AG04449 (cell line): ENCODE results near the gene DNAI1.
"Not testable (repeated sequence)": the region's sequence is repeated elsewhere in the genome, so short reads cannot be mapped to it uniquely, and the experiment has no call there.

Source experiments
- CTCF ChIA-PET: fragments of 350-600 bp; formaldehyde crosslinking; extraction: SDS; loops from one replicate; lab custom pipeline; 2021; ENCODE audit warnings: antibody characterized with exemption; lab: Yijun Ruan, JAX
- POLR2A ChIA-PET: fragments of 400-600, 350-600 bp; formaldehyde crosslinking; extraction: SDS; loops from one replicate; lab custom pipeline; 2020; ENCODE audit warnings: antibody characterized with exemption, inconsistent platforms; lab: Yijun Ruan, JAX
- DNase-seq: peaks from one replicate; pipeline ENCODE4 v3.0.0-alpha.2; 2010; ENCODE audit warnings: low read depth, low spot score
- H3K4me3 ChIP-seq: 2 replicates; pipeline ENCODE4 v1.5.1; 2011; ENCODE audit warnings: low read depth, mild to moderate bottlenecking, control low read depth, low read length
- TF ChIP-seq, protein P1 (sequence below): IDR thresholded peaks from one replicate; pipeline ENCODE4 v1.5.1; 2011; ENCODE audit warnings: mild to moderate bottlenecking, moderate library complexity, low read length, control low read depth, inconsistent platforms; ENCODE audit not compliant: insufficient read depth; ENCODE audit errors: missing control alignments

Gene DNAI1

DNA sequence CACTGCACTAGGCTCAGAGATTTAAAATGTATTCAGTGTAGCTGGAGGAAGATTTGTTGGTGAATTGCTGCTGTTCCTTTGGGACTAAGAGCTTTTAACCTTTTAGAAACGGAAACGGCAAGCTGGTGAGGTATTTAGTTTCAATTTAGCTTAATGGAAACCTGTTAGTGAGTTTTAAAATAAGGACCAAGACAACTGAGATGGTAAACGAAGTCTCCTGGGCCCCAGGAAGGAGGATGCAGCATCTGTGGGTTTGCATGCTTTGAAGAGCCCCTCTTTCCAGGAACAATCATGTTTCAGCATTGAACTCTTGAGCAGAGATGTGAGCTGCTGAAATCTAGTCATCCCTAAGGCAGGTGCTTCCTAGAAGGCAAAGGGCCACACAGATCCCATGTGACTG, 16.5 kb downstream of the DNAI1 start:
- POLR2A ChIA-PET, result no interaction called here

DNA sequence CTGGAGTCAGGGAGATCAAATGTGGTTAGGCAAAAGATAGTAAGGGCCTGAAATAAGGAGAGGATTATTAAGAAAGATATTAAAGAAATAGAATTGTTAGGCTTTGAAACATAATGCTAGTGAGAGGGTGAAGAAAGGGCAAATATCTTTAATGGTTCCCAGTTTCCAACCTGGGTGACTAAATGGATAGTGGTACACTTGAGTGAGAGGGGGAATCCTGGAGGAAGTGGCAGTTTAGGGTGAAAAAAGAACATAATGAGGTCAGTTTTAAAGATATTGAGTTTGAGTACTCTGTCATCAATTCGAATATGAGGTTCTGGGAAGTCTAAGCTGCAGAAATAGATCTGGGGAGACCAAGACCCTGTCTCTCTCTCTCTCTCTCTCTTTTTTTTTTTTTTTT, 18.9 kb downstream of the DNAI1 start:
- CTCF ChIA-PET, result interaction anchor here (5.0 kb wide), 1 partner anchor 24 kb away, joined by 26 read pairs; no protein-coding TSS in a partner anchor
- TF ChIP-seq, protein P1, sequence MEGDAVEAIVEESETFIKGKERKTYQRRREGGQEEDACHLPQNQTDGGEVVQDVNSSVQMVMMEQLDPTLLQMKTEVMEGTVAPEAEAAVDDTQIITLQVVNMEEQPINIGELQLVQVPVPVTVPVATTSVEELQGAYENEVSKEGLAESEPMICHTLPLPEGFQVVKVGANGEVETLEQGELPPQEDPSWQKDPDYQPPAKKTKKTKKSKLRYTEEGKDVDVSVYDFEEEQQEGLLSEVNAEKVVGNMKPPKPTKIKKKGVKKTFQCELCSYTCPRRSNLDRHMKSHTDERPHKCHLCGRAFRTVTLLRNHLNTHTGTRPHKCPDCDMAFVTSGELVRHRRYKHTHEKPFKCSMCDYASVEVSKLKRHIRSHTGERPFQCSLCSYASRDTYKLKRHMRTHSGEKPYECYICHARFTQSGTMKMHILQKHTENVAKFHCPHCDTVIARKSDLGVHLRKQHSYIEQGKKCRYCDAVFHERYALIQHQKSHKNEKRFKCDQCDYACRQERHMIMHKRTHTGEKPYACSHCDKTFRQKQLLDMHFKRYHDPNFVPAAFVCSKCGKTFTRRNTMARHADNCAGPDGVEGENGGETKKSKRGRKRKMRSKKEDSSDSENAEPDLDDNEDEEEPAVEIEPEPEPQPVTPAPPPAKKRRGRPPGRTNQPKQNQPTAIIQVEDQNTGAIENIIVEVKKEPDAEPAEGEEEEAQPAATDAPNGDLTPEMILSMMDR, result no peak
- no peak for DNase-seq
- POLR2A ChIA-PET, result no interaction called here
- H3K4me3 ChIP-seq, result no peak overlapping the region

More for the DNA sequence above, 16.5 kb downstream of the DNAI1 start:
- H3K4me3 ChIP-seq, result no peak overlapping the region
- DNase-seq, result no peak
- TF ChIP-seq, protein P1, result no peak
- CTCF ChIA-PET, result interaction anchor here (1.2 to 5.0 kb wide), 3 partner anchors 26 to 116 kb away, joined by 3 to 26 read pairs (median 6); no protein-coding TSS in a partner anchor

DNA sequence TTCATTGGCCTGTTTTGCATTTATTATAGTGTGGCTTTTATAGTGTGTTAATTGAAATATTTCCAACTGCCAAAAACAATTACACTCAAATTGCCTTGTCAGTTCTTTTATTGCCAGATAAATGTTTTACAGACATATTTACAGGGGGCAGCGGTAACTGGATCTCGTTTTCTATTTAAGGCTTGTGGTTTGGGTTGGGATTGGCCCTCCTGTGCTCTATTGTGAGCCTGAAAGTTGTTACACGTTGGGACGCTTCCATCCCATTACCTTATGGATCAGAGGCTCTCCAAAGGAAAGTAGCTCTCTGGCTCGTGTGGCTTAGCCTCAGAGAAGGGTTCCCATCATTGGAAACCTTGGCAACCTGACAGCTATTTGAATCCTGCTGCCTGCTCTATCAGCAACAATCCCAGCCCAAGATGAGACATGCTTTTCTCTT, 20.8 kb downstream of the DNAI1 start:
- ChIA-PET POLR2A (no interaction called here), CTCF (interaction anchor here (0.7 to 2.2 kb wide), 2 partner anchors 16 to 21 kb away, joined by 3 to 10 read pairs; no protein-coding TSS in a partner anchor)
- TF ChIP-seq, protein P1, result no peak
- no peak for DNase-seq
- H3K4me3 ChIP-seq, result no peak overlapping the region

DNA sequence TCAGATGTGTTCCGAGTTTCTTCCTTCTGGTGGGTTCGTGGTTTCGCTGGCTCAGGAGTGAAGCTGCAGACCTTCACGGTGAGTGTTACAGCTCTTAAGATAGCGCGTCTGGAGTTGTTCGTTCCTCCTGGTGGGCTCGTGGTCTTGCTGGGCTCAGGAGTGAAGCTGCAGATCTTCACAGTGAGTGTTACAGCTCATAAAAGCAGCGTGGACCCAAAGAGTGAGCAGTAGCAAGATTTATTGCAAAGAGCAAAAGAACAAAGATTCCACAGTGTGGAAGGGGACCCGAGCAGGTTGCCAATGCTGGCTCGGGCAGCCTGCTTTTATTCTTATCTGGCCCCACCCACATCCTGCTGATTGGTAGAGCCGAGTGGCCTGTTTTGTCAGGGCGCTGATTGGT, 23.0 kb downstream of the DNAI1 start:
- DNase-seq, POLR2A ChIA-PET, CTCF ChIA-PET, H3K4me3 ChIP-seq: not testable (repeated sequence)

DNA sequence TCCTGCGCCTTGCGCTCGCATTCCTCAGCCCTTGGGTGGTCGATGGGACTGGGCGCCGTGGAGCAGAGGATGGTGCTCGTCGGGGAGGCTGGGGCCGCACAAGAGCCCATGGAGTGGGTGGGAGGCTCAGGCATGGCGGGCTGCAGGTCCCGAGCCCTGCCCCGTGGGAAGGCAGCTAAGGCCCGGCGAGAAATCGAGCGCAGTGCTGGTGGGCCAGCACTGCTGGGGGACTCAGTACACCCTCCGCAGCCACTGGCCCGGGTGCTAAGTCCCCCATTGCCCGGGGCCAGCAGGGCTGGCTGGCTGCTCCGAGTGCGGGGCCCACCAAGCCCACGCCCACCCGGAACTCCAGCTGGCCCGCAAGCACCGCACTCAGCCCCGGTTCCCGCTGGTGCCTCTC, 24.1 kb downstream of the DNAI1 start:
- H3K4me3 ChIP-seq, CTCF ChIA-PET, POLR2A ChIA-PET, DNase-seq: not testable (repeated sequence)

DNA sequence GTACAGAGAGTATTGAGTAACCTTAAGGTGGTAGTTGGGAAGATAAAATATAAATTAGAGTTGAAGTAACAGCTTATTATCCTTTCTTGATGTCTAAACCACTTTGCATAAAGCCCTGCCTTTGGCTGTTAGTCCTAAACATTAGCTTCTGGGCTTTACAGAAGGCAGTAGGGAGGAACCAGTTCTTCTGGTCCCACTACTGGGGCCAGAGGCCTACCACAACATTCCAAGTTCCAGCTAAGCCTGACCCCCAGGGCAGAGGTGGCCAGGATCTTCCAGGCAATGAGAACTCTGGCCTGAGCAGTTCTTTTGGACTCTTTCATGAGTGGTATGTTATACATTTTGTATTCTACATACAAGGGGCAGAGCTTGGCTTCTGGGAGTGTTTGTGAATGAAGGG, 26.1 kb downstream of the DNAI1 start:
- CTCF ChIA-PET, result interaction anchor here (0.7 to 1.3 kb wide), 3 partner anchors 12 to 81 kb away, joined by 3 to 5 read pairs (median 3); no protein-coding TSS in a partner anchor
- POLR2A ChIA-PET, result no interaction called here
- TF ChIP-seq, protein P1, result no peak
- no peak overlapping the region for H3K4me3 ChIP-seq
- DNase-seq, result no peak

DNA sequence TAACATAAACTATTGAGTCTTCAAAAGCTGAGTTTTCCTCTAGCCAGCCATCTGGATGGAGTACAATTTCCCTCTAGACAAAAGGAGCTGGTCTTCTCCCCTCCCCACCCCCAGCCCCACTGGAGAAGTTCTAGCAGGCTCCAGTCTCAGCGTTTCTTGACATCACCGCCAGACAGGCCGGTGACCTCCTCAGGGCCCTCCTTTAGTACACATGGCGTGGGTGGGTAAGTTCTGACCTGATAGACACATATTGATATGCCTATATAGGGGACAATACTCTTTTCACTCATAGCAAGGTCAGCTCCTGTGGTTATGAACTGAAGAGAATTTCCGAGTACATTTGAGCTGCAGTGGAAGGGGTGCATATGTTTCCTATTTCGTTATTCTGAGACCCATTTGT, 27.2 kb downstream of the DNAI1 start:
- CTCF ChIA-PET, result interaction anchor here (0.6 kb wide), 1 partner anchor 14 kb away, joined by 3 read pairs; no protein-coding TSS in a partner anchor
- POLR2A ChIA-PET, result no interaction called here
- TF ChIP-seq, protein P1, result no peak
- DNase-seq, result no peak
- no peak overlapping the region for H3K4me3 ChIP-seq
